GM18508 (cell line): ENCODE measurements around the gene EFCAB6.

ENCODE experiments used
- ATAC-seq: cut with Tn5 transposase; IDR thresholded peaks from one replicate; pipeline ENCODE4 v1.9.1; 2021; ENCODE audit warnings: moderate number of reproducible peaks; ENCODE audit not compliant: insufficient read depth, unreplicated experiment

Gene EFCAB6

GRCh38 chr22:43818981-43819380, 6.9 kb upstream of the EFCAB6 start:
- ATAC-seq: no peak

DNA sequence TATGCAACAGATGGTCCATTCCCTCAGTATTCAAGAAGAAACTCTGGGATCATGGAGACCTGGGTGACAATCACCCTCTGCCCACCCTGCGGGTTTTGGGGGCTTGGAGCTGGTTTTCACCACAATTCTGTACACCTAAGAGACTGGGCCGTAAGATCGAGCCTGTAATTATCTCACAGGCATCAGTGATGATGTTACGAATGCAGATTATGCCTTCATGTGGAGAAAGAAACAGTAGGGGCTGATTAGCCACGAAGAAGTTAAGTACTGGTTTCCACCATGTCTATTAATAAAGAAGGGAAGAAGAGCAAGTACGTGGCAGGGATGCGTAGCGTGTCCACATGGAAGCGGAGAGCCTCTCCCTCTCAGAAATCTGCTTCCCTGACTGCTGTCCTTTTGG, 5.3 kb upstream of the EFCAB6 start:
- ATAC-seq: no peak

- no peak for ATAC-seq
These were observed 2.2 kb upstream of the EFCAB6 start for GRCh38 chr22:43814264-43814663.

DNA sequence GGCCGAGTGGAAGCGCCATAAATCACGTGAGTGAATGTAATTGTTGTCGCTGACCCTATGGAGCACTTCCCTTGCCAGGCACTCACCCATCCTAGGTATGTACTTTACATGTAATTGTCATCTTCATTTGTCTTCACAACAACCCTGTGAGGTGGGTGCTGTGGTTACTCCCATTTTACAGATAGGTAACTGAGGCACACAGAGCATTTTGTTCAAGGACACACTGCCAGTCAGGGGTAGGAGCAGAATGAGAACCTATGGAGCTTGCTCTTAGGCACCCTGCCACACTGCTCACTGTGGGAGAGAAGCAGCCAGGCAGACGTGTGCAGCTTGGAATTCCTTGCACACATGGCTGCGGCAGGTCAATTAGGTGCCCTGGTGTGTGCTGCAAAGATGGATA, 785 bp upstream of the EFCAB6 start:
- ATAC-seq: no peak

DNA sequence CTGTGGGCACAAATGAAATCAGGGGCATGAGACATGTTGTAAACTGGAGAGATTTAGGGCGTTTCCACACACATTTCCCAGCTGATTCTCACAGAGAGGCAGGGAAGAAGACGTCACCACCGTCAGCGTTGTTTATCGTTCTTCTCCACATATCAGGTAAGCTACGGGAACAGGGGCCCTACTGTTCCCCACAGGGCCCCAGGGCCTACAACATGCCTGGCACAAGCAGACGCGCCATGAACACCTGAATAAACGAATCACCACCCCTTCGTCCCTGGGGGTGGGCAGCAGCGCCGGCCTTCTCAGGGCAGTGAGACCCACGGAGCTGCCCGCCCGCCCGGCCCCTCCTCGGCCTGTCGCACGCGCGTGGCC, 342 bp downstream of the EFCAB6 start:
- ATAC-seq: no peak

DNA sequence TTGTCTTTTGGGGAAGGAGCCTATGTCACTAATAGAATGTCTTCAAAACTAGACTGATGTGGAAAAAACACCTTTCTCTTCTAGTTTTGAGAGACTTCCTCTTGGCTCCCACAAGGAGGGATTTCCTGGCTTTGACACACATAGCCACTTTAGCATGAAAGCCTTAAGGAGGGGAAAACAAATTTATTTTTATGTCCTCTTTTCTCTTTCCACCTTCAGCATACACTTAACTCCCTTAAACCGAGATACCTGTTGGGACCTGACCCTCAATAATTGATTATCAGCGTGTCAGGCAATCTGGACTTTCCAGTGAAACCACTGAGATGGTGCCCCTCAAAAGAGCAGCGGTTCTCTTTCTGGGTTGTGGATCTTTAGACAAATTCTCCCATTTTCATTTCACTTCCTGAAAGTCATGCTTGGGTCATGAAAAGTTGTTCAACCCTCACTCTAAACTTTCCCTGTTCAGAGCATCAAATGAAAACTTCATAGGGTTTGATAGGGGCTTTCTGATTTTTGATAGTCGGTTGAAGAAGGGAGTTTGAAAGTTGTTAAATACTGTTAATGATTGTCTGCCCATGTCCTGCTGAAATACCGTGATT, 9.1 kb downstream of the EFCAB6 start:
- no peak for ATAC-seq

DNA sequence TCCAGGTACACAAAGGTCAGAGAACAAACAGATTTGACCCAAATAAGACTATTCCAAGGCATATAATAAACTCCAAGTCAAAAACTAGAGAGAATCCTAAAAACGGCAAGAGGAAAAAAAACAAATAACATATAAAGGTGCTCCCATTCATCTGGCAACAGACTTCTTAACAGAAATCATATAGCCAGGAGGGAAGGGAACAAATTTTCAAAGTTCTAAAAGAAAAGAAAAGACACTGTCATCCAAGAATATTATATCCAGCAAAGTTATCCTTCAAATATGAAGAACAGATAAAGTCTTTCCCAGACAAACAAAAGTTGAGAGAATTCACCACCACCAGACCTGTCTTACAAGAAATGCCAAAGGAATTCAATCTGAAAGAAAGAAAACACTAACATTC, 11.1 kb downstream of the EFCAB6 start:
- ATAC-seq: no peak

DNA sequence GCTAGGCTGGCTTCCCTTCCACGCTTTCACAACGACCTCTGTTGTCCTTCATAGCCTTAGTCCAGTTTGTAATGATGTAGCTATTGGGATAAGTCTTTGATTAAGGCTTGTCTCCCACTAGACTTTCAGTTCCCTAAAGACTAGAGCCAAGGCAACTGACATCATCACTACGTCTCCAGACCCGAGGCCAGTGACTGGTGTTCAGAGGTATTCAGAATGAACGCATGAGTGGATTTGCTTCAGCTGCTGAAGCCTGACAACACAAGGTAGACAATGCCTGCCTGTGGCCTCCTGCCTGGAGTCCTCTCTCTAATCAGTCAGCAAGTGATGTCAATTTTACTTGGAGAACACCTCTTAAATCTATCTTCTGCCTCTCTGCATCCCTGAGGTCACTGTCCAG, 13.6 kb downstream of the EFCAB6 start:
- ATAC-seq: no peak

- ATAC-seq: no peak
These were observed 15.5 kb downstream of the EFCAB6 start for GRCh38 chr22:43796567-43796966.

DNA sequence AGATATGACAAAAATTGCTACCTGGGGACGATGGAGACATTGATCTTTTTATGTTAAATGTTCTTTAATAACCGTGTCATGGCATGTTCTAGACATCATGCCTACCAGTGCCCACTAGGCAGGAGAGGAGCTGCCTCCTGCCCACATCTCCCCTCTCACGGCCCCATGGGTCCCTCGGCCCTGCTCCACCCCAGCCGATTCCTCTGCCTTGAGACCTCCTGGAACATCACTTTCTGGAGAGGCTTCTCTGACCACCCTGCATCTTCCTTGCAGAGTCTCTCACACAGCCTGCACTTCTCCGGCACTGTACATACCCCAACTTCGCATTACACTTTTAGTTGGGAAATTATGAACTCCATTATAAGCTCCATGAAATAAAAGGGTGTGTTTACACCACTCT, 16.8 kb downstream of the EFCAB6 start:
- no peak for ATAC-seq

- no peak for ATAC-seq
These were observed 19.2 kb downstream of the EFCAB6 start for GRCh38 chr22:43792905-43793304.

DNA sequence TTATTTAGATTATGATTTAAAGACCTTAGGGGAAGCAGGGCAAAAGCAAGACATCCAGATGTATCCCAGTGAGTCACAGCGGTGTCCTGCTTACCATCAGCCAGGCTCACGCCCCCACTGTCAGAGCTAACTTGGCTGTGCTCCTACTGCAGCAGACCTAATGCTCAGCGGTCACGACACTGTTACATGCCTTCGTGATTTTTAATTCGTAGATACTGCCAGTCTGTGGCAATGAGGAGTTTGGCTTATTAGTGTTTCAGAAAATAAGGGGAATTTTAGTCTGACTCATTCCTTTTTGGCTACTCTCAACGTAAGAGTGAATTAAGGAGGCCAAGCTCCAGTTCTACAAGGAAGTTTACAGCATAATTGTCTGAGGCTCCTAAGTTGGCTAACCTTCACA, 22.7 kb downstream of the EFCAB6 start:
- ATAC-seq: no peak

DNA sequence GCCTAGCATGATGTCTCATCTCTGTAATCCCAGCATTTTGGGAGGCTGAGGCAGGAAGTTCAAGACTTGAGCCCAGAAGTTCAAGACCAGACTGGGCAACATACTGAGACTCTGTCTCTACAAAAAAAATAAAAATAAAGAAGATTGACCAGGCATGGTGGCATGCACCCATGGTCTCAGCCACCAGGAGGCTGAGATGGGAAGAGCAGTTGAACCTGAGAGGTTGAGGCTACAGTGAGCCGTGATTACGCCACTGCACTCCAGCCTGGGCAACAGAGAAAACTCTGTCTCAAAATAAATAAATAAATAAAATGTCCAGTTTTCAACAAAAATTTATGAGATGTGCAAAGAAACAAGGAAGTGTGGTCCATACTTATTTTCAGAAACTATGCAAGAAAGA, 28.3 kb downstream of the EFCAB6 start:
- no peak for ATAC-seq

GRCh38 chr22:43782448-43782847, 29.7 kb downstream of the EFCAB6 start:
- ATAC-seq: no peak

- ATAC-seq: no peak
These were observed 34.8 kb downstream of the EFCAB6 start for GRCh38 chr22:43777286-43777685.

DNA sequence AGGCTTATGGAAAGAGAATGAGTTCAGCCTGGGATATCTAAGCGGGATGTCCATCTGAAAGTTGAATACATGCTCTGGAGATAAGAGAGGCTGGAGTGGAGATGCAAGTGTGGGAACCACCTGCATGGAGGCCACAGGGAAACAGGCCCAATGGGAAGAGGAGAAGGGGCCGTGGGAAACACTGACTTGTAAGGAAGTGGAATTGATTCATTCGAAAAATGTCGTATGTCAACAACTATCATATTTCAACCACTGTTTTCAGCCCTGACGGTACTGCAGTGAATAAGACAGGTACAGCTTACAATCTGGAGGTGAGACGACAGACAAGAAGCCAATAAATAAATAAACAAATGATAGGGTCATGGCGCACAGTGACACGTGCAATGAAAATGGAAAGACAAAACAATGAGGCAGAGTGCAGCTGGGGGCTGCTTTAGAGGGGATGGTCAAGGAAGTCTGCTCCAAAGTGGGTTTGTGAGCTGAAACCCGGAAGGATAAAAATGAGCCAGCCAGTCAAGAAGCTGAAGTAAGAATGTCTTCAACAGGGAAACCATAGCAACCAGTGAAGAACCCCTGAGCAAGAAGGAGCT, 35.9 kb downstream of the EFCAB6 start:
- no peak for ATAC-seq

DNA sequence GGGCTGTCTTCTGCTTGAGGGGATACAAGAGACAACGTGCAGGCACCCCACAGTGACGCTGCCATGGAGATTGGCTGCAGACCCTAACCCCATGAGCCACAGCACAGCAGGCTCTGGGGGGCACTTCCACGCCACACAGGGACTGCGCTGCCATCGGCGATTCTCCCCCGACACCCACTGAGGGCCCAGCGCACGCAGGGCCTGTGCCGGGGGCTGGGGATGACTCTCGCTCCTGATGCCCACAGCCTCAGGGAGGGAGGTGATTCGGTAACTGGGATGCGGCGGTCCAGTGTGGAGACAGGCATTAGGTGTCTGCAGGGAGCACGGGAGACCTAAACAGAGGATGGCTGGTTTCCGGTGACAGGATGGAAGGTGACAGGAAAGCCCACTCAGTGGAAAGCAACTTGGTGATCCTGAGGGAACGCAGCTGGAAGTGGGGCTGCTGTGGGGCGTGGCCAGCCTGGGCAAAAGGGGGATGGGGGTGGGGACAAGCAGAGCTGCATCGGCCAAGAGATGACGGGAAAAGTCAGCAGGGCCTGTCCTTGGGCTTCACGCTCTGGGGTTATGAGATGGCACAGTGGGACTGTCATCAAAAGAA, 37.7 kb downstream of the EFCAB6 start:
- ATAC-seq: no peak

GRCh38 chr22:43772831-43773230, 39.3 kb downstream of the EFCAB6 start:
- ATAC-seq: no peak

DNA sequence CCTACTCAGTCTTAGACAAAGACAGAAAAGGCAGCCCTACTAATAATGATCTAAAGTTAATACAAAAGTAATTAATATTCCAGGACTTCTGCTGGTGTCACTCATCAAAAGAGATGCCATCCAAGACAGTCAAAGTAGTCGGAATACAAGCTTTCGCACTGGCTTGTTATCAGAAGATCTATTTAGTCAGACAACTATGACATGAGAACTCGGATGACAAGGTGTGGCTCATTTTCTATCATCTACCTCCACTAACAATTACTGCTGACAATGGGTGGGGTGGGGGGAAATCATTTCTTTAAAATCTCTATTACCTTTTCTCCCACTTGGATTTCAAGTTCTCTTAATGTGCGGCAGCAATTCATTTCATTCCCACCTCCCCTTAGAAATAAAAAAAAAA, 56.7 kb downstream of the EFCAB6 start:
- no peak for ATAC-seq

DNA sequence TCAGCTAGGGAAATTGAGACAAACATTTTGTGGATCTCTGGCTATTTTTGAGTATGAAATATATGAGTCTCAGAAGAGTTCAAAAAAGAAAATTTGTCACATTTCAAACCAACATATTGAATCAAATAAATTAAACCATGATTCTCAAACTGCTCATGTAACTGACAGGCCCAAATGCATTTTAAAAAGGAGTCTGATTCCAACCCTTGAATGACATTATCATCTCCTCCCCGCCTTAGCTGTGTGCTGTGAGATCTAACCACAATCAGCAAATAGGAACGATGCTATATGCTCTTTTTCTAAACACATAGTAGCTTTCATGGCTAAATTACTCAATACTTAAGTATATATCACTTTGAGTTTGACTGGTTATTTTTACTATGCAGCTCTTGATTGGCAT, 57.1 kb downstream of the EFCAB6 start:
- ATAC-seq: no peak

GRCh38 chr22:43754176-43754575, 57.9 kb downstream of the EFCAB6 start:
- ATAC-seq: no peak

- no peak for ATAC-seq
These were observed 58.4 kb downstream of the EFCAB6 start for GRCh38 chr22:43753688-43754087.
